Spleen (tissue), 11 donors: ENCODE data around the gene ALS2CL. TPM values are rescaled to one million over a fixed set of nuclear protein-coding genes. Genes with fewer than 3 reads are reported as not detected.
A peak's percentile ranks its signal among the peaks of the same experiment; 100 is the strongest.

ENCODE experiments used
- DNase-seq: peaks from one replicate; pipeline ENCODE4 v3.0.0-alpha.2; 2020
- H3K27ac ChIP-seq, 8 donors: fragments of 200-600 bp; sonication (generic) in 7 of 8; 1 replicate in 4 of 8; 2 replicates in 4 of 8; pipeline versions ENCODE4 v1.5.0 to v1.8.0; 2016 to 2021; ENCODE audit warnings: inconsistent platforms in 4 of 8, mild to moderate bottlenecking in 4 of 8, moderate library complexity in 1 of 8
- H3K27me3 ChIP-seq, 7 donors: fragments of 200-600 bp; sonication (generic) in 6 of 7; replicated peaks in 1 of 7; 1 replicate in 4 of 7; 2 replicates in 3 of 7; pipeline versions ENCODE4 v1.5.0 to v1.8.0; 2016 to 2021; ENCODE audit warnings: inconsistent platforms in 3 of 7, mild to moderate bottlenecking in 1 of 7
- H3K36me3 ChIP-seq, 6 donors: fragments of 200-600 bp; sonication (generic) in 5 of 6; 1 replicate in 4 of 6; 2 replicates in 2 of 6; pipeline versions ENCODE4 v1.5.0 to v1.8.0; 2016 to 2021; ENCODE audit warnings: inconsistent platforms in 2 of 6
- H3K4me1 ChIP-seq, 6 donors: fragments of 200-600 bp; sonication (generic) in 5 of 6; 1 replicate in 3 of 6; 2 replicates in 3 of 6; pipeline versions ENCODE4 v1.5.0 to v1.8.0; 2016 to 2021; ENCODE audit warnings: inconsistent platforms in 3 of 6
- H3K4me3 ChIP-seq, 8 donors: fragments of 200-600 bp; sonication (generic) in 7 of 8; 1 replicate in 4 of 8; 2 replicates in 4 of 8; pipeline versions ENCODE4 v1.5.0 to v1.8.0; 2016 to 2021; ENCODE audit warnings: inconsistent platforms in 4 of 8, mild to moderate bottlenecking in 4 of 8, moderate library complexity in 2 of 8
- H3K9me3 ChIP-seq, 8 donors: fragments of 200-600 bp; sonication (generic) in 7 of 8; 1 replicate in 4 of 8; 2 replicates in 4 of 8; pipeline versions ENCODE4 v1.5.0 to v1.8.0; 2016 to 2021; ENCODE audit warnings: inconsistent platforms in 4 of 8
- CTCF ChIP-seq, 11 experiments: fragments of 200-600 bp in 7 of 11; fragments of 450-650 bp in 4 of 11; sonication (generic) in 4 of 11; IDR thresholded peaks in 8 of 11; conservative IDR thresholded peaks in 3 of 11; 1 replicate in 7 of 11; 2 replicates in 4 of 11; pipeline versions ENCODE4 v1.4.0 to v1.8.0; 2016 to 2021; ENCODE audit warnings: antibody characterized with exemption in 11 of 11, inconsistent platforms in 4 of 11, mild to moderate bottlenecking in 1 of 11
- POLR2A ChIP-seq, 3 donors: fragments of 450-650 bp; IDR thresholded peaks; one replicate each; pipeline ENCODE4 v1.5.1; 2017; ENCODE audit warnings: antibody characterized with exemption in 3 of 3, mild to moderate bottlenecking in 1 of 3
- POLR2AphosphoS5 ChIP-seq, 3 donors: sonication (generic); formaldehyde crosslinking; IDR thresholded peaks; one replicate each; pipeline ENCODE4 v1.5.1; 2017; ENCODE audit warnings: antibody characterized with exemption in 3 of 3
- WGBS, 5 donors: extraction: QIAGEN DNeasy Blood & Tissue Kit in 3 of 5; methylation state at CpG; one replicate each; pipeline versions ENCODE4 v1.1.5 to v1.1.7; 2013 to 2018; 5-methylcytosine and 5-hydroxymethylcytosine counted together
- intact Hi-C: fragments of 100-400 bp; cut with DNase I; formaldehyde crosslinking; loops from one replicate; pipeline ENCODE4 v1.15.0; 2023; ENCODE audit warnings: low total_unique reads
- polyA plus RNA-seq, 3 donors: library from polyadenylated mRNA; stranded (reverse); fragments of 200-250 nt; gene quantifications; one replicate each; pipeline ENCODE4 v1.2.1, GENCODE V29; 2013
- total RNA-seq, 7 donors: library from RNA; depleted of rRNA in 3 of 7; stranded (reverse); fragments of >200 nt in 3 of 7; fragmentation: NEBNext Ultra II Directional in 4 of 7; extraction: Animal tissue kit (Norgen Biotek cat#: 25700) in 4 of 7; gene quantifications; one replicate each; pipeline versions ENCODE4 v1.1.0 to v1.2.1, GENCODE V29; 2016 to 2021
- donor health status: healthy with polysubstance abuse.
- donor health status: DM: no; HTN: no; CAD: no; lungs with moderate emphysema.
- donor health status: DM: no; HTN: no; CAD: no.
- donor health status: Bipolar disorder and iron deficiency.
- donor health status: healthy.
- donor health status: DM: no; HTN: no; CAD: no.
- donor health status: DM: yes; HTN: yes; CAD: no.

Gene ALS2CL
- total and polyA plus RNA-seq, 10 donors = 7.9 to 61.2 (median 31.9) TPM

- Histone ChIP-seq H3K27me3 (peaks cover 0 to 5% (median 0%) of the 10 kb centered on the region in 7 donors), H3K36me3 (no peaks in the 10 kb centered on the region), H3K27ac (no peak overlapping the region), H3K9me3 (no peaks in the 10 kb centered on the region), H3K4me3 (no peak overlapping the region), H3K4me1 (peaks cover 0 to 13% (median 5%) of the 10 kb centered on the region in 6 donors)
- intact Hi-C loops = loop anchor here (5.0 kb wide), 1 partner anchor 190 kb away; no protein-coding TSS in a partner anchor
- TF ChIP-seq CTCF (IDR thresholded peaks at IDR 0.05 in 8 of 11, conservative IDR thresholded peaks at IDR 0.05 in 3 of 11) (no peak), POLR2AphosphoS5 (IDR thresholded peaks at IDR 0.05) (no peak), POLR2A (IDR thresholded peaks at IDR 0.05) (no peak)
- 86 to 91% (median 88%) methylated on average over 7 of the region's 7 CpGs for WGBS, 5 donors
- no peak for DNase-seq
Measured at GRCh38 chr3:46707601-46708011, 14.1 kb upstream of the ALS2CL start.

GRCh38 chr3:46706771-46707582, 13.5 kb upstream of the ALS2CL start:
- no peak overlapping the region for H3K27ac ChIP-seq
- peaks cover 0 to 14% (median 5%) of the 10 kb centered on the region in 6 donors for H3K4me1 ChIP-seq
- intact Hi-C loops = loop anchor here (5.0 kb wide), 1 partner anchor 190 kb away; no protein-coding TSS in a partner anchor
- no peak overlapping the region for H3K4me3 ChIP-seq
- TF ChIP-seq POLR2AphosphoS5 (IDR thresholded peaks at IDR 0.05) (no peak), POLR2A (IDR thresholded peaks at IDR 0.05) (no peak), CTCF (IDR thresholded peaks at IDR 0.05 in 8 of 11, conservative IDR thresholded peaks at IDR 0.05 in 3 of 11) (no peak)
- H3K27me3 ChIP-seq = peaks cover 0 to 11% (median 0%) of the 10 kb centered on the region in 7 donors
- DNase-seq = no peak
- no peaks in the 10 kb centered on the region for H3K36me3 ChIP-seq
- H3K9me3 ChIP-seq = no peaks in the 10 kb centered on the region
- WGBS, 5 donors = 82 to 89% (median 84%) methylated on average over 9 to 13 of the region's 13 CpGs

- 65 to 86% (median 81%) methylated on average over 10 to 19 of the region's 19 CpGs for WGBS, 5 donors
- peaks cover 0 to 21% (median 8%) of the 10 kb centered on the region in 7 donors for H3K27me3 ChIP-seq
- H3K4me1 ChIP-seq = peaks cover 1 to 24% (median 13%) of the 10 kb centered on the region in 6 donors
- no peak overlapping the region for H3K27ac ChIP-seq
- H3K9me3 ChIP-seq = no peaks in the 10 kb centered on the region
- peak; percentile 59 for DNase-seq
- no peaks in the 10 kb centered on the region for H3K36me3 ChIP-seq
- no peak overlapping the region for H3K4me3 ChIP-seq
- no peak for TF ChIP-seq POLR2AphosphoS5 (IDR thresholded peaks at IDR 0.05)
- no peak for TF ChIP-seq POLR2A (IDR thresholded peaks at IDR 0.05)
- no peak for TF ChIP-seq CTCF (IDR thresholded peaks at IDR 0.05 in 8 of 11, conservative IDR thresholded peaks at IDR 0.05 in 3 of 11)
- intact Hi-C loops = loop anchor here (5.0 kb wide), 1 partner anchor 191 kb away; no protein-coding TSS in a partner anchor
Measured at GRCh38 chr3:46705751-46706552, 12.5 kb upstream of the ALS2CL start.
